Measurements from ENCODE around the gene ATG7.

Gene ATG7

DNA sequence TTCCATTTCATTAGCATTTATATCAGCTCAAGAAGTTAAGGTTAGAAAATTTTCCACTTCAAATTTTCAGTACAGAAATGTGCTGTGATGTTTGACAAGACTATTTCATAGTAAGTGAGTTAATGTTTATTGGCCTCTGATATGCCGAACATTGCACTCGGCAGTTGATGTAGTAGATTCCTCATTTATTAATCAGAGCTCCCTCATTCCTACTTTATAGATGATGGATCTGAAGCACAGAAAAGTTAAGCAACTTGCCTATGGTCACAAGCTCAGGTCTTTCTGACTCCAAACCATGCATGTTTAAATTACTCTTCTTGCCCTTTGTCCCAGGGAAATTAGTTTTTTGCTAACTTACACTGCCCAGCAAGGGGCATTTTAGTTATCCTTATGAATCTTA is 92.0 kb downstream of the ATG7 start:
- DNase-seq = no peak

DNA sequence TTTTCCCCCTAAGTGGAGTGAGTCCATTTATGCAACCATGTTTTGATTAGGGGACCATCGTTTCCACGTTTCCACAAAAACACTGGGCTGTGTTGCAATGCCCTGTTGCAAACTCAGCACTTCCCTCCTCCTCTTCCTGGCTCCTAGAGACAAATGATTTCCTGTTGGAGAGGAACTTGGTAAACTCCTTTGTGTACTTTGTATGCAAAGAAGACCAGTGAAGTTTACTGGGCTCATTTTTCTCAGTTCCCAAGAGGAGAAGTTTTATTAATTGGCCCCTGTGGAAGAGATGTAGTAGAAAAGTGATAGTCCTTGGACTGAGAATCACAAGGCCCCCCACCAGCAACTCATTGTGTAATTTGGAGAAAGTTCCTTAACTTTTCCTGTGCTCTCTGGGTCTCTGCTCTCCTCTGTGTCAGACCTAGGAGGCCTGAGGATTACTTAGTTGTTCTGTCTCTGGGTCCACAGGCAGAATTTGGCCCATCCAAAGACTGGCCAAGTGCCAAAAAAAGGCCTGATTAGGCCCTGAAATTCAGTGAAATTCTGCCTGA is 95.0 kb downstream of the ATG7 start:
- no peak for DNase-seq

DNA sequence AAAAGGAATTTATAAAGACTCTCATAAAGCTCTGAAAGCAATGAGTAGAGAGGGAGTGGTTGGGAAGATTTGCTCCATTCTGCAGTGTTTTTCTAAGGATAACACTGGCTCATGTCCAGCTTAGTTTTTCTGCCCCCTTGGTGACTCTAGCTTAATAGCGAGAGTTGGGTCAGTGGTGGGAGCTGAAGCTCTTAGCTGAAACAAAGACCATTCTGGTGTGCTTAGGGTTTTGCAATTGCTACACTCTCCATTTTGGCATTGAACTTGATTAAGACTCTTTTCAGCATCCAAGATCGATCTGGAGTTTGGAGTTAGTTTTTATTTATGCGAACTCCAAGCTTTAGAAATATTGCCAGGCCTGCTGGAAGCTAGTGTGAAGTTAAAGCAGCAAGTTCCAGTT is 98.0 kb downstream of the ATG7 start:
- no peak for DNase-seq

DNA sequence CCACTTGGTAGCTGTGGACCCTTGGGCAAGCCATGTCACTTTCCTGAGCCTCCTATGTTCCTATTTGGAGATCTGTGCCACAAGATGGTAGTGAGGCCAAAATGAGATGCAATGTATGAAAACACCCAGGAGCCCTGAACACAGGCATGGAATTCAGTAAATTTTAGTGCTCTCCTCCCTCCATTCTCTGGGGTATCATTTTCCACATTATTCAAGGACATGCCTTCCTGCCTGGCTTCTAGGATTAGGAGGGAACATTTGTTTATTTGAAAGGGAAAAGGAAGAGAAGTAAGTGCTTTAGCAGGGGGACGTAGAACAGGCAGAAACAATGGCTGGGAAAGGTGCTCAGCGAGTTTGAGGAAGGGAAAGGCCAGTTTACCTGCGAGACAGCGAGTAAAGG is 98.8 kb downstream of the ATG7 start:
- no peak for DNase-seq

DNA sequence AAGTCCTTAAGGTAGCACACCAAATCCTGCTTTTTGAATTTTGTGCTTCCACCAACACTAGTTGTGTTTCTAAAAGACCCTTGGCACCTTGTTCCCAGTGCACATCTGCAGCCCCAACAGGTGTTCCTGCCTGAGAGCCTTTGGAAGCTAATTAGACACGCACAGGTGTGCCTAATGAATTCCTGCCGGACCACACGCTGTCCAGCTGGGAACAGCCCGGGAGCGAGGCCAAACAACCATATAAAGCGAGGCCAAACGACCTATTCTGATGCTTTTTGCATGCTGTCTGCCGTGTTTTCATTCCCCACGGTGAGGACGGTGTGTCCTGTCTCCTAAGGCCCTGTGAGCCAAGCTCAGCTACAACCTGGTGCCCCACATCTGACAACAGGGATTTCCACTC is 99.5 kb downstream of the ATG7 start:
- no peak for DNase-seq

DNA sequence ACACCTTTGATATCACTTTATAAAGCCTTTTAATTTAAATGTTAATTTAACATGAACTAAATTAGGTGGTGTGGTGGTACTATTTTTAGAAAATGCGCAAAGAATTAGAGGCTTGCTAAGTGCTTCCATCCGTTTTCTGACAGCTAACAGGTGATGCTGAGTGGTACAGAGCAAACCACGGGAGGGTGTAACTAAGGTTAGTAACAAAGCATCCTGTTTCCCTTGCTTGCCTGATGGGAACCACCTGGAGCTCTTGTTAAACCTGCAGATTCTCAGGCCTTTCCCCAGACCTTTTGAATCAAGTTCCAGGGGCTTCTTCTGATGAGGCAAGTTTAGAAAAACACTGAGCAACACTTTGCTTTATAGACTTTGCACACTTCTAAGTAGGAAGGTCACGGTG is 101.0 kb downstream of the ATG7 start:
- no peak for DNase-seq

DNA sequence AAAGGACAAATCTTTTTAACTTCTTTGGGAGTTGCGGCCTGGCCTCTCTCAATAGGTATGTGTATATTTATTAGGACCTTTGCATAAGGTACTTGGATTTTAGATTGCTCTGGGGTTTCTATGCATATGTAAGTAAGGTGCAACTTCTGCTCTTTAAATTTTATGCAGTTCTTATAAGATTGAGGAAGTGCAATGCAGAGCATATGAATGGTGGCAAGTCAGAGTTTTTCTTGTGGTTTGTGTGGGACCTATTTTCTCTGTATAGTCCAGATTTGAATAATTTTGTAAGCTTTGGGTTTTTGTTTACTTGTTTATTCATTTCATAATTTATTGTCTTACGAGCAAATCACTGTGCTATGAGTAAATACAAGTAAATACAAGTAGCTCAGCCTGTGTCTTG is 101.5 kb downstream of the ATG7 start:
- no peak for DNase-seq

DNA sequence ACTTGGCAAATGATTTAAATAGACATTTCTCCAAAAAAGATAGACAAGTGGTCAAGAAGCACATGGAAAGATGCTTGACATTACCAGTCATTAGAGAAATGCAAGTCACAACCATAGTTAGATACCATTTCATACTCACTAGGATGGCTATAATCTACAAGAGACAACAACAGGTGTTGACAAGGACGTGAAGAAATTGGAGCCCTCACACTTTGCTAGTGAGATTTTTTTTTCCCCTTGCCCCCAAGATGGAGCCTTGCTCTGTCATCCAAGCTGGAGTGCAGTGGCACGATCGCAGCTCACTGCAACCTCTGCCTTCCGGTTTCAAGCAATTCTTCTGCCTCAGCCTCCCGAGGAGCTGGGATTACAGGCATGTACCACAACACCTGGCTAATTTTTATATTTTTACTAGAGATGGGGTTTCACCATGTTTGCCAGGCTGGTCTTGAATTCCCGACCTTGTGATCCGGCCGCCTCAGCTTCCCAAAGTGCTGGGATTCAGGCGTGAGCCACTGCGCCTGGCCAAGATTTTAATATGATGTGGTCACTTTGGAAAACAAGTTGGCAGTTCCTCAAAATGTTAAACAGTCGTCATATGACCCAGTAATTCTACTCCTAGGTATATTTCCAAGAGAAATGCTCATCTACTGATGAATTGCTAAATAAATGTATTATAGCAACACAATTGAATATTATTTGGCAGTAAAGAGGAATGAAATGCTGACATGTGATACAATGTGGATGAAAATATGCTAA is 103.3 kb downstream of the ATG7 start:
- no peak for DNase-seq

DNA sequence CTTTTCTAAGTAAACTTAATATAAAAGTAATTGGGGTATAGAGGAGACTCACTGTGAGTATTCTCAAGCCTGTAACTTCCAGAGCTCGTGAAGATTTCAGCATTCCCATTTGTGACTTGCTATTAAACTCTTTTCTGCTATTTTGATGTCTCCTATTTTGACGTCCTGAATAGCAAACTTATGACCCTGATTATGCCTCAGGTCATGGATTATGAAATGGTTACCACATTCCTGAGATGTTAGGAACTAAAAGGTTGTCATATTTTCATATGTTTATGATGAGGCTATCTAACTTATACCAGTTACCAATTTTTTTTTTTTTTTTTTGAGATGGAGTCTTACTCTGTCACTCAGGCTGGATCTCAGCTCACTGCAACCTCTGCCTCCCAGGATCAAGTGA is 105.5 kb downstream of the ATG7 start:
- DNase-seq = no peak

DNA sequence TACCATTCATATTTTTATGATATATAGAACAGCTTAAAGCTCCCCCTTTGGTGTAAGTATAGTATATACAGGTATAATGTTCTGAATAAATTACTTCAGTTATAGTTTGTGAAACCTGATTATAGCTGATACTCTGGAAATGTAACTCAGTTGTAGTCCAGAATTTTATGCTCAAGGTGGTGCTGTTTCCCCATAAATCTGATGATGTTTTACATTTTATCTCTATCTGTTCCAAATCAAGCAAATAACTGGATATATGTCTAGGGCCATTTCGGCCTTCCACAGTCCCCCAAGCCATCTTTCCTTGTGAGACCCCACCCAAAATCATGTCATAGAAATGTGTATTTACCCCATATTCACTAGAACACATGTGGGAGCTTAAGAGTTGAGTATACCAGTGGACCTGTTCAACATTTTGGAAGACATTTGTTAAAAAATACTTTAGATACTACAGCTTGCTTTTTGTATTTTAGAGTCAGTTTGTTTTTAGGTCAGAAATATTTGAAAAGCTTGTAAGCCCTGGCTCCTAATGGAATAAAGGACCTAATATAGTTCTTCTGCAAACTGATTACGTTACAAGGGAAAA is 107.1 kb downstream of the ATG7 start:
- no peak for DNase-seq

DNA sequence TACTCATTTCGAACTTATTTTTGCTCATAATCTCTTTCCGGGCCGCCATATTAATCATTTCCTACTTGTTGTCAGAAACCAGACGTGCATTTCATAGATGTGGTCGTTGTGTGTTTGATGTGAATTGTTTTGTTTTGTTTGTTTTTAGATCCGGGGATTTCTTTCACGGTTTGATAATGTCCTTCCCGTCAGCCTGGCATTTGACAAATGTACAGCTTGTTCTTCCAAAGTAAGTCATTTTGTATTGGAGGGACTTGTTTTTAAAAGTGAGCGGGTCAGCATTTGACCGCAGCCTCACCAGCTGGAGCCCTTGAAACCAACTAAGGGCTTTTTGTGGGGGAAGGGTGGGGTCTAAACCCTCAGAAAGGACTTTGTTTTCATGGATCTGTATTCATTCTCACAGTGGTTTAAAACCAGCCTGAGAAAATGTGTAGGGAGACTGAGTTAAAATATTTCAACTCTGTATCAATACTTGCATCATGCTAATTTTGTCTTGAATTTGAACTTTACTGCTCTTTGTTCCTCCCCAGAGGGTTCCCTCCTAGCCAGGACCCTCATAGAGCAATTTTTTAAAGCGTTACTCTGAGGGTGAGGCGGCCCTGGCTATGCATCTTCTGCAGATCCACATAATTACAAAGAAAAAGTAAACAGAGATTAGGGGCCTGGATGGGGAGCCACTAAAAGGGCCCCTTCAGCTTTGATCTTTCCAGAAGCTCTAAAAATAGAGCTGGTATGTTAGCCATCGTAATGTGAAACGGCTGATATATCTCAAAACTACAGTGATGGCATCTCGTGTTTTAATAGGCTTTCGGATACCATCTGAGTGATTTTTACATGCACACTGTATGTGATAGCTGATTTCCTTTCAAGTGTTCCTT is 107.9 kb downstream of the ATG7 start:
- no peak for DNase-seq

DNA sequence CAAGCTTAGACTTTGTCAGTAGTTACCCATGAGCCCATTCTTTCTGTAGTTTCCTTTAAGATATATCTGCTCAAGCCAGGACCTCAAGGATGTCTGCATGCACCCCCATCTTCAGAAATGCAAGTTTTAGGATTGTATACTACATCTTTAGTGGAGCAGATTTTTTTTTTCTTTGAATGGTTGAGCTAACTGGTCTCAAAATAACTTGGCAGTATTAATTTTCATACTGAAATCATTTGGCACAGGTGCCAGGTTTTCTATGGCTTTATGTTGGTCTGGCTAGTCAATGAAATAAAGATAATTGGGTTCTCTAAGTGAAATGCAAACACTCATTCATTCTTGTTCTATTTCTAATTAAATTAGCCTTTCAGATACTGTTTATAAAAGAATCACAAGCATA is 108.9 kb downstream of the ATG7 start:
- DNase-seq = no peak

DNA sequence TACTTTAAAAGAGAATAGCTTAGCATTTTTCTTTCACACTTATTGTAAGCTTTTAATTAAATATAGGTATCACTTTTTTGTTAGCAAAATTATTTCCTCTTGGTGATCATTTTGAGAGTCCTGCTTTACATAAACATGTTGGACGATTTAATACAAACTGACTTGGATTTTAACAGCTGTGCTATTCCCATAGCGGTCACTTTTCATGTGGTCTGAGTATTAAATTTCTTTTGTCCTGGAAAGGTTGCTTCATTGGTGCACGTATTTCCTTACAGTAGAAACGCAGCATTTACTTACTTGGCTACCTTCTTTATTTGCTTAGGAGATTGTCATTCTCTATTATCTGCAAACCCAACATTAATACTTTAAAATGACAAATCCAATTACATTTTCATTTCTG is 109.4 kb downstream of the ATG7 start:
- DNase-seq = no peak

DNA sequence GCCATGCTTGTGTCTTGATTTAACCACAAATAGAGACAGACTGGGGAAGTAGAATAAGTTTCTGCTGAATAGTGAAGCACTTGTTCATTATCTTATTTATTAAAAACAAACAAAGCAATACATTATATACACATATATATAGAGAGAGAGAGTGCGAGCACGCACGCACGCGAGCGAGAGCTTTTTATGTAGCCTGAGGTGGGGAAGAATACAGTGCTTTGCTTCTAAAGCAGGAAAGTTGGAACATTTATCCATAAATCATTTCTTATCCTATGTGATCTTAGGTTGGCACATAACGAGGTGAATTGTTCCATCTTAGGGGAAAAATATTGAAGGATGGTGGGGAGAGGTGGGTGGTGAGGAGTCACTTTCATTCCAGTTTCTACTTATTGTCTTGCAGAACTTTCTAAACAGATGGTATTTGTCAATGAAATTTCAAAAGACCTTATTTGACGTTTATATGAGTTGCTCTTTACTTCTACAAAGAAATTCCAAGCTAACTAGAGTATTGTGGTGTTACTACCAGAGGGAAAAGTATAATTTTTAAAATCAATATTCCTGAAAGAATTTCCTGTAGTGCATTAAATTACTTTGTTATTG is 110.0 kb downstream of the ATG7 start:
- DNase-seq = no peak

DNA sequence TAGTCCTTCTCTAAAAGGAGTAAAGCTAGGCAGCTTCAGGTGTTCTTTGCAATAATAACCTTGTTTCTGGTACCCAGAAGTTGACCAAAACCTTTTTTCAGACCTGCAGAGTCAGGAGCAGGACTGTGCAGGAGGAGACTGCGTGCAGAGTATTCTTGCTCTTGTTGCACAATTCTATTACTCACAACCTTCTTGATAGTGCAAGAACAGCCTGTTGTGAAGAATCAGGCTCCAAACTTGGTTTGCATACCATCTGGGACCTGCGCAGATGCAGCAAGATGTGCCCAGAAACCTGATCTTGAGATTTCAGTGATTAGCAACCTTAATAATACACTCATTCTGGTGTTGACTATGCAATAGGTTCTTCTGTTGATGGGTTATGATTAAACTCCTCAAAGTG is 111.9 kb downstream of the ATG7 start:
- no peak for DNase-seq

DNA sequence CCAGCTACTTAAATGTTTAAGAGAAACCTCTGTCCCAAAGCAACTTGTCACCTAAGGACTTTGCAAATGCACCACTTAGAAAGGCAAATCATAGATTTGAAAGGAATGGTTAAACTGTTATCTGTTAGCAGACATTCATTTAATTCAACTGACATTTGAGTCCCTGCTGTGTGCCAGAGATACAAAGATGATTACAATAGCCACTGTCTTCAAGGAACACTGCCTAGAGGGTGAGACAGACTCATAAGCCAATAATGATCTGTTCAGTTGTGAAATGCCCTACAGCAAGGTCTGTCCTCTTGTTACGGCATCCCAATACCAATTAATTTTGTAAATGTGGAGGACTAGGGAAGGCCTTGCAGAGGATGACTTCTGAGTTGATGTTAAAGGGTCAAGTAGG is 113.1 kb downstream of the ATG7 start:
- no peak for DNase-seq

DNA sequence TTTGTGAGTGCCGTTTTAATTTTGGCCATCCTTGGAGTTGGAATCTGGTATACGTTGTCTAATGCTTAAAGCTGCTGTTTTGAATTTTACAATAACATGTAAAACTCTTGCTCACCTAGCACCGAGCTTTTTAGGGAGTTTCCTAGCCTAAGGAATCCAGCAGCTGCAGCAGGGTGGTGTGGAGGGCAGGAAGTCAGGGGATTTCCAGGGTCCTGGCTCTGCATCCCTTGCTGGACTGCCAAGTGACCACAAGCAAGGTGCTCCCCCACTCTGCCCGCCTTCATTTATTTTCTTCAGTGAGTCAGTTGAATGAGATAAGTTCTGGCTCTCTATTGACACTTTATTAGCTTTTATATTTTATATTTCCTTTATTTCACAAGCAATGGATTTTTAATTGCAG is 113.7 kb downstream of the ATG7 start:
- no peak for DNase-seq

DNA sequence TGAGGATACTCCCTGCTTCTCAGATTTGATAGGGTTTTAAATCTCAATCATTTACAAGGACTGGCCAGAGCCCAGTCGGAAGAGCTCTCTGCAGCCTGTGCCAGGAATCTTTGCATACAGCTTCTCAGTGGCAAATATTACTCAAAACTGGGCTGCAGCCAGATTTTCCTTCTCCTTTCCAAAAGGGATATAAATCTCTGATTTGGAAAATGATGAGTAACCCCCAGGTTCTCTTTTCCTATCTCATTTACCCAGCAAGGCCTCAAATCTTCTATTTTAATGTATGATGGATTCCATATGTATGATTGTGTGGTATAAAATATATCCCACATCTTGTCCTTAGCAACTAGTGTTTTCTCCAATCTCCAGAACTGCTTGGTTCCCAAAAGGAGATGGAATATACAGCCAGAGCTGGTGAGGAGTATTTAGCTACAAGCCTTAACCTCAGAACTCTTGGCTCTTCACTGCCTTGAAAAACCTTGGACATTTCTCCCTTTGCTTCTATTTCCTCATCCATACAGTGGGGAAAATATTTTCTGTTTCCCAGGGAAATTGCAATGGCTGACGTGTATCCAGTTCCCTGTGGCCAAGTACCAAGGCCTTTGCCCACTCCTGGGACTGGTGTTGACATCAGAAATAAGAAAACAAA is 114.4 kb downstream of the ATG7 start:
- no peak for DNase-seq

DNA sequence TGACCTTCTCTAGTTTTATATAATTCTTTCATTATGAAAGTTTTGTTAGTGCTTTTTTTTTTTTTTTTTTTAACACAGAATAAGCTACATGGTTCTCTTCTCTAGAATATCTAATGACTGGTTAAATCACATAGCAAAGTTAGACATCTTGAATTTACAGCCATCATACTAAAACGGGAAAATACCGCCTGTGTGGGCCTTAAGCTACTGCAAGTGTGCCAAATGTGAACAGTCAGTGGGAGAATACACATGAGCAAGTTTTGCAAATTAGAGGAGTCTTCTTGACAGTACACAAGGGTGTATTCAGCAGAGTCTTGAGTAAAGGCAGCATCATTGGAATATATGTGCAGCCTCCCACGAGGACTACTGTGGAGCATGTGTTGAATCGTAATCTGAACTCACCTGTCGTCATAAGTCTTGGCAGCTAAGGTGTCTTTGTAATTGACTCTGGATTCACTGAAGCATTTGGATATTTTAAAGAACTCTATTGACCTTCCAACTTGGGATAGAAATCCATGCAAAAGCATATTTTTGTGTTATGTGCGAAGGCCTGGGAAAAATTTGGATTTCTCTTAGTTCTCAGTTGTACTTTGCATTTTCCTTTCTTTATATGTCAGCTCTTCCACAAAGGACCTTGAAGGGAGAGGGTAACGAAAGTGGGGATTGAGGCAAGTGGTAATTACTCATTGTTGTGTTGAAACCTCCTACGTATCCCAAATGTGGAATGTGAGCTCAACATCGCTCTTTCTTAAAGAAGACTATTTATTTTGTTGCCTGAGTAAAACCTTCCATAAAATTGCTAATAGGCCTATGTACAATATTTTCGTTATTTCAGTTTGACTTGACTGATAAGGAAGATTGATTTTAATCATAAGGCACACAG is 117.4 kb downstream of the ATG7 start:
- DNase-seq = no peak

DNA sequence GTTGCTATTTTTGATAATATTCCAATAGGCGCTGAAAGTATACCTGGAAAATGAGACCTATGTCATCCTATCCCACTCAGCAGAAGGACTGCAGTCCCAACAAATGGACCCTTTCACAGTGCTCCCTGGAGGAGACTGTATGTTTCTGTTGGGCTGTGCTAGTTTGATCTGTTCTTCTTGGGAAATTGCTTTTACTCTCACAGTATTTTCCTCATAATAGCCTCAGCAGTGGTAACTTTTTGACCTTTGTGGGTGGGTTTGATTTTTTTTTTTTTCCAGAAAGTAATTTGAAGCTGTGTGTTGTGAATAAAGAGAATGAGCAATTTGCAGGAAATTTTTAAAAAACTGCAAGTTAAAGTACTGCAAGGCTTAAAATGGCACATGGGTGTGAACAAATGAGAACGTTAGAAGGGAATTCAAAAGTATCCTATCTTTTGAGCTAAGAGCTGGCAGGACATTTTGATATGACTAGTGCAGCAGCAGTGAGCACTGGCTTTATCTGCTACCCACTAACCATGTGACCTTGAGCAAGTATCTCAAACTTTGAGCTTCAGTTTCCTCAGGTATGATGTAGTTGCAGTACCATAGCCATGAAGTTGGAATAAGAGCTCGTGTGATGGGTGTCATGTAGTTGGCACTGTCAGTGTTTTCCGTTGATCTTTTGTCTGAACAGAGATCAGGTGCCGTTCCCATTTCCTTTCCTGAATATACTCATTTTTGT is 118.4 kb downstream of the ATG7 start:
- no peak for DNase-seq

Data from NCI-H510A (cell line).